HepG2 (cell line): ENCODE data around the gene MTHFS. TPM values are rescaled to one million over a fixed set of nuclear protein-coding genes. Genes with fewer than 3 reads are reported as not detected.

Source experiments
- ATAC-seq: fragments of 200-7000 bp; cut with Tn5 transposase; 3 replicates; pipeline ENCODE4 v1.9.1; 2020; ENCODE audit warnings: mild to moderate bottlenecking, moderate library complexity
- BruUV-seq: library from RNA; stranded (reverse); fragments of 400-500 nt; replicated peaks from 2 replicates; lab custom pipeline; 2021; lab: Mats Ljungman, UMichigan
- CTCF ChIA-PET: fragments of 300-600 bp; formaldehyde crosslinking; extraction: SDS; loops from one replicate; lab custom pipeline; 2021; ENCODE audit warnings: low total read pairs, inconsistent platforms, low intra/inter-chr PET ratio; lab: Yijun Ruan, JAX
- POLR2A ChIA-PET: fragments of 350-600 bp; sonication (Branson Sonifier 250); formaldehyde crosslinking; loops from one replicate; lab custom pipeline; 2020; ENCODE audit warnings: antibody characterized with exemption, inconsistent platforms; lab: Yijun Ruan, JAX
- DNase-seq: peaks from one replicate; pipeline ENCODE4 v3.0.0-alpha.2; 2015; ENCODE audit warnings: low spot score
- FAIRE-seq: peaks from 3 replicates; lab custom pipeline; 2011; peaks lifted over from hg19 to GRCh38; lab: Jason Lieb, UNC
- H2AFZ ChIP-seq: one replicate; pipeline ENCODE4 v1.6.1; 2011; ENCODE audit warnings: low read length, inconsistent platforms
- H3K27ac ChIP-seq: fragments of 300-600 bp; 3 replicates; pipeline ENCODE4 v1.8.0; 2011; ENCODE audit warnings: mixed run types, mild to moderate bottlenecking, mixed read lengths, low read length, inconsistent platforms; ENCODE audit not compliant: insufficient read depth; ENCODE audit errors: extremely low read length
- H3K27me3 ChIP-seq, 2 experiments: fragments of 200-600 bp in 1 of 2; 2 replicates in 1 of 2; 3 replicates in 1 of 2; pipeline versions ENCODE4 v1.6.0 to v1.8.0; 2011; ENCODE audit warnings: low read length in 2 of 2, mild to moderate bottlenecking in 2 of 2, moderate library complexity in 2 of 2, inconsistent platforms in 1 of 2; ENCODE audit not compliant: insufficient read depth in 2 of 2, control insufficient read depth in 1 of 2
- H3K36me3 ChIP-seq, 2 experiments: fragments of 200-600 bp in 1 of 2; replicated peaks in 1 of 2; 2 replicates in 1 of 2; 3 replicates in 1 of 2; pipeline versions ENCODE4 v1.5.1 to v1.8.0; 2011; ENCODE audit warnings: low read length in 2 of 2, inconsistent platforms in 1 of 2; ENCODE audit not compliant: insufficient read depth in 2 of 2, control insufficient read depth in 1 of 2
- H3K4me1 ChIP-seq: 2 replicates; pipeline ENCODE4 v1.5.1; 2012; ENCODE audit warnings: low read length, inconsistent platforms; ENCODE audit not compliant: insufficient read depth
- H3K4me2 ChIP-seq: 2 replicates; pipeline ENCODE4 v1.6.0; 2011; ENCODE audit warnings: low read depth, low read length, inconsistent platforms
- H3K4me3 ChIP-seq, 3 experiments: fragments of 200-600 bp in 1 of 3; sonication (generic), shearing (Covaris generic) in 1 of 3; replicated peaks in 1 of 3; 2 replicates each; pipeline ENCODE4 v1.5.1; 2011 to 2016; ENCODE audit warnings: low read length in 3 of 3, inconsistent platforms in 2 of 3, low read depth in 2 of 3, mild to moderate bottlenecking in 2 of 3, control low read depth in 1 of 3, mixed read lengths in 1 of 3; ENCODE audit not compliant: insufficient read depth in 1 of 3
- H3K79me2 ChIP-seq: one replicate; pipeline ENCODE4 v1.6.1; 2011; ENCODE audit warnings: low read length, inconsistent platforms; ENCODE audit not compliant: insufficient read depth
- H3K9ac ChIP-seq: 2 replicates; pipeline ENCODE4 v1.6.0; 2011; ENCODE audit warnings: mild to moderate bottlenecking, low read depth, low read length, inconsistent platforms; ENCODE audit not compliant: insufficient read depth
- H3K9me3 ChIP-seq: 2 replicates; pipeline ENCODE4 v1.5.1; 2012; ENCODE audit warnings: mild to moderate bottlenecking, low read length
- H4K20me1 ChIP-seq: 2 replicates; pipeline ENCODE4 v1.6.0; 2011; ENCODE audit warnings: inconsistent platforms, mild to moderate bottlenecking, low read length, moderate library complexity; ENCODE audit not compliant: insufficient read depth
- ARNT2 ChIP-seq: sonication (generic); formaldehyde crosslinking; IDR thresholded peaks from 2 replicates; pipeline ENCODE4 v1.8.0; 2022; ENCODE audit warnings: mild to moderate bottlenecking, low read depth, missing genetic modification reagents, moderate library complexity
- FOSL1 ChIP-seq: sonication (generic); formaldehyde crosslinking; IDR thresholded peaks from 2 replicates; pipeline ENCODE4 v1.9.0; 2021; ENCODE audit warnings: missing genetic modification reagents, borderline replicate concordance
- HNF1A ChIP-seq, 2 experiments: sonication (generic) in 1 of 2; formaldehyde crosslinking in 1 of 2; IDR thresholded peaks; 2 replicates each; pipeline versions ENCODE4 v1.4.0 to v1.6.1; 2016 to 2020; ENCODE audit warnings: borderline replicate concordance in 1 of 2, low read depth in 1 of 2, mild to moderate bottlenecking in 1 of 2, missing genetic modification reagents in 1 of 2
- PHB2 ChIP-seq: fragments of 450-650 bp; IDR thresholded peaks from 2 replicates; pipeline ENCODE4 v1.6.1; 2018; ENCODE audit not compliant: partially characterized antibody
- REST ChIP-seq, 2 experiments: IDR thresholded peaks; 2 replicates each; pipeline ENCODE4 v1.6.1; 2011 to 2012; ENCODE audit warnings: low read length in 2 of 2, borderline replicate concordance in 1 of 2, low read depth in 1 of 2, mild to moderate bottlenecking in 1 of 2, moderate library complexity in 1 of 2
- SP1 ChIP-seq, 2 experiments: fragments of 450-650 bp in 1 of 2; sonication (generic) in 1 of 2; formaldehyde crosslinking in 1 of 2; IDR thresholded peaks; 2 replicates each; pipeline versions ENCODE4 v1.4.0 to v1.6.1; 2016 to 2020; ENCODE audit warnings: missing genetic modification reagents in 1 of 2
- ZNF335 ChIP-seq: sonication (generic); formaldehyde crosslinking; IDR thresholded peaks from 2 replicates; pipeline ENCODE4 v1.4.0; 2020; ENCODE audit warnings: missing genetic modification reagents
- WGBS: methylation state at CpG from one replicate; pipeline ENCODE4 v1.1.6; 2017; ENCODE audit warnings: low lambda C conversion rate; 5-methylcytosine and 5-hydroxymethylcytosine counted together
- in situ Hi-C: cut with HindIII; loops from 2 replicates; pipeline ENCODE4 v1.10.0; 2017; ENCODE audit warnings: low pct_unique_long_range_greater_than_20kb; ENCODE audit not compliant: extremely low pct_ligation_motif_present
- intact Hi-C: fragments of 100-400 bp; cut with micrococcal nuclease; formaldehyde crosslinking; loops from one replicate; pipeline ENCODE4 v1.10.0; 2022; ENCODE audit not compliant: unreplicated experiment
- polyA plus RNA-seq, 8 experiments: library from polyadenylated mRNA; depleted of rRNA in 3 of 8; stranded (reverse) in 7 of 8; unstranded in 1 of 8; fragments of >200 nt; fragmentation: Illumina TruSeq in 4 of 8; extraction: Trizol in 4 of 8; gene quantifications; 2 replicates each; pipeline versions ENCODE4 v1.2.1 to v1.2.3, GENCODE V29; 2011 to 2016; ENCODE audit warnings: low read depth in 4 of 8, missing spikeins in 1 of 8, mixed read lengths in 1 of 8; ENCODE audit not compliant: insufficient read depth in 1 of 8
- total RNA-seq, 5 experiments: library from RNA; depleted of rRNA; stranded (reverse); fragments of >200 nt; fragmentation: Illumina TruSeq; extraction: Trizol; gene quantifications; 2 replicates each; pipeline ENCODE4 v1.2.3, GENCODE V29; 2016; ENCODE audit warnings: low read depth in 1 of 5

Gene MTHFS
- total and polyA plus RNA-seq, 2 of the 13 experiments (the other 11 are each of a cell fraction or from before 2014, with no cell fraction given): 37.0 to 49.7 TPM

GRCh38 chr15:79816571-79816970, 80.2 kb downstream of the MTHFS start:
- Histone ChIP-seq H3K9me3 (no peaks in the 10 kb centered on the region), H3K27me3 (no peaks in the 10 kb centered on the region), H4K20me1 (no peaks in the 10 kb centered on the region), H3K4me3 (no peak overlapping the region), H3K9ac (no peak overlapping the region), H3K4me1 (no peaks in the 10 kb centered on the region), H3K4me2 (no peak overlapping the region), H3K27ac (no peak overlapping the region), H2AFZ (no peak overlapping the region), H3K36me3 (no peaks in the 10 kb centered on the region), H3K79me2 (no peaks in the 10 kb centered on the region)
- POLR2A ChIA-PET: no interaction called here
- BruUV-seq: no TSS peak
- intact Hi-C loops: no loop called here
- TF ChIP-seq HNF1A (IDR thresholded peaks at IDR 0.05; ENCODE audit: low read depth) (no peak), HNF1A (CRISPR knock-in tag; IDR thresholded peaks at IDR 0.05; ENCODE audit: borderline replicate concordance) (no peak), SP1 (IDR thresholded peaks at IDR 0.05) (no peak), SP1 (CRISPR knock-in tag; IDR thresholded peaks at IDR 0.05) (no peak), ARNT2 (no peak), PHB2 (no peak), FOSL1 (CRISPR knock-in tag) (no peak), REST (IDR thresholded peaks at IDR 0.05; ENCODE audit: borderline replicate concordance in 1 of 2, low read depth in 1 of 2, low read length in 2 of 2) (no peak), ZNF335 (CRISPR knock-in tag) (no peak)
- WGBS: 47% methylated on average over 6 of the region's 6 CpGs
- in situ Hi-C loops: no loop called here
- no peak for FAIRE-seq
- no peak for DNase-seq
- no peak for ATAC-seq
- CTCF ChIA-PET: no interaction called here
